K562 (cell line): Measurements from ENCODE around the gene ROMO1. TPM values are rescaled to one million over a fixed set of nuclear protein-coding genes. Genes with fewer than 3 reads are reported as not detected.

Experiments
- ARNT ChIP-seq, 2 experiments: fragments of 450-650 bp; IDR thresholded peaks; 2 replicates each; pipeline ENCODE4 v1.6.1; 2016; ENCODE audit warnings: mild to moderate bottlenecking in 1 of 2
- ATF1 ChIP-seq, 2 experiments: fragments of 450-650 bp in 1 of 2; IDR thresholded peaks; 2 replicates each; pipeline ENCODE4 v1.6.1; 2016; ENCODE audit warnings: missing compliant biosample characterization in 1 of 2, missing genetic modification characterization in 1 of 2
- CBFA2T2 ChIP-seq: fragments of 450-650 bp; conservative IDR thresholded peaks from 2 replicates; pipeline ENCODE4 v1.6.1; 2017; ENCODE audit warnings: mild to moderate bottlenecking
- CTBP1 ChIP-seq: fragments of 450-650 bp; IDR thresholded peaks from 2 replicates; pipeline ENCODE4 v1.6.1; 2016; ENCODE audit warnings: borderline replicate concordance
- DMBX1 ChIP-seq: fragments of 250-450 bp; sonication (Bioruptor Pico); IDR thresholded peaks from 2 replicates; pipeline ENCODE4 v1.8.0; 2022; ENCODE audit warnings: inconsistent platforms, mild to moderate bottlenecking, moderate library complexity, borderline replicate concordance
- FOSL1 ChIP-seq: fragments of 200-800 bp; sonication (Bioruptor generic); conservative IDR thresholded peaks from 2 replicates; pipeline ENCODE4 v1.6.1; 2016; ENCODE audit warnings: missing genetic modification characterization, missing compliant biosample characterization
- GTF2E2 ChIP-seq: fragments of 200-800 bp; sonication (Bioruptor generic); IDR thresholded peaks from 2 replicates; pipeline ENCODE4 v1.6.1; 2016; ENCODE audit warnings: missing genetic modification characterization, missing compliant biosample characterization
- GTF2F1 ChIP-seq: IDR thresholded peaks from 2 replicates; pipeline ENCODE4 v1.6.1; 2011; ENCODE audit warnings: low read depth, low read length, improper control_type of control experiment
- HCFC1 ChIP-seq: IDR thresholded peaks from 2 replicates; pipeline ENCODE4 v1.6.1; 2012; ENCODE audit warnings: low read depth, low read length, improper control_type of control experiment
- HNRNPL ChIP-seq: fragments of 200-400 bp; formaldehyde crosslinking; IDR thresholded peaks from 2 replicates; pipeline ENCODE4 v1.6.1; 2017; ENCODE audit warnings: low read depth, mild to moderate bottlenecking, low read length
- IRF2 ChIP-seq: sonication (generic); formaldehyde crosslinking; IDR thresholded peaks from 2 replicates; pipeline ENCODE4 v1.8.1; 2022; ENCODE audit warnings: mild to moderate bottlenecking, missing genetic modification reagents
- MLX ChIP-seq, 2 experiments: fragments of 450-650 bp in 1 of 2; sonication (generic) in 1 of 2; formaldehyde crosslinking; conservative IDR thresholded peaks; 2 replicates each; pipeline versions ENCODE4 v1.4.0 to v1.8.1; 2020 to 2022; ENCODE audit warnings: mild to moderate bottlenecking in 1 of 2, missing genetic modification reagents in 1 of 2
- NR1H2 ChIP-seq: sonication (generic); formaldehyde crosslinking; IDR thresholded peaks from 2 replicates; pipeline ENCODE4 v1.4.0; 2020; ENCODE audit warnings: mild to moderate bottlenecking, missing genetic modification reagents
- PRDM10 ChIP-seq: fragments of 450-650 bp; IDR thresholded peaks from 2 replicates; pipeline ENCODE4 v1.6.1; 2018; ENCODE audit not compliant: partially characterized antibody
- PRPF4 ChIP-seq: fragments of 200-400 bp; formaldehyde crosslinking; IDR thresholded peaks from one replicate; pipeline ENCODE4 v1.6.1; 2017; ENCODE audit warnings: low read length, low read depth, mild to moderate bottlenecking; ENCODE audit not compliant: insufficient read depth, poor library complexity, severe bottlenecking
- PTRF ChIP-seq: fragments of 450-650 bp; IDR thresholded peaks from 2 replicates; pipeline ENCODE4 v1.6.1; 2016; ENCODE audit warnings: mild to moderate bottlenecking, missing genetic modification characterization, missing compliant biosample characterization
- SNIP1 ChIP-seq: fragments of 450-650 bp; IDR thresholded peaks from 2 replicates; pipeline ENCODE4 v1.7.1; 2017; ENCODE audit warnings: low read depth, mild to moderate bottlenecking
- SREBF1 ChIP-seq: fragments of 150-350 bp; IDR thresholded peaks from 2 replicates; pipeline ENCODE4 v1.6.1; 2014; ENCODE audit warnings: antibody characterized with exemption, low read depth, low read length, borderline replicate concordance
- ZNF274 ChIP-seq: IDR thresholded peaks from 2 replicates; pipeline ENCODE4 v1.6.1; 2011; ENCODE audit warnings: low read depth, mild to moderate bottlenecking, low read length, moderate library complexity, borderline replicate concordance
- ZNF316 ChIP-seq: fragments of 450-650 bp; IDR thresholded peaks from 2 replicates; pipeline ENCODE4 v1.6.1; 2016
- ZNF586 ChIP-seq: fragments of 450-650 bp; formaldehyde crosslinking; conservative IDR thresholded peaks from 2 replicates; pipeline ENCODE4 v1.4.0; 2020; ENCODE audit warnings: mild to moderate bottlenecking, moderate library complexity
- polyA plus RNA-seq, 8 experiments: library from polyadenylated mRNA; depleted of rRNA in 4 of 8; stranded (reverse) in 5 of 8; unstranded in 3 of 8; fragments of >200 nt; fragmentation: Nextera tagmentation in 2 of 8; fragmentation: Illumina TruSeq in 1 of 8; extraction: Ambion mirVana in 2 of 8; extraction: Trizol in 1 of 8; gene quantifications; 2 replicates each; pipeline versions ENCODE4 v1.2.1 to v1.2.3, GENCODE V29; 2011 to 2014; ENCODE audit warnings: inconsistent platforms in 1 of 8, missing spikeins in 1 of 8
- total RNA-seq, 7 experiments: library from RNA; depleted of rRNA in 6 of 7; stranded (reverse); fragments of >200 nt in 6 of 7; fragmentation: Illumina TruSeq in 2 of 7; extraction: Trizol in 2 of 7; gene quantifications; 2 replicates each; pipeline versions ENCODE4 v1.2.1 to v1.2.3, GENCODE V29; 2011 to 2021; ENCODE audit warnings: low replicate concordance in 1 of 7
- TF ChIP-seq, protein P1 (sequence below): fragments of 450-650 bp; IDR thresholded peaks from 2 replicates; pipeline ENCODE4 v1.6.1; 2016; ENCODE audit warnings: antibody characterized with exemption

Gene ROMO1
- total and polyA plus RNA-seq, 9 of the 15 experiments (the other 6 are each of a cell fraction or from before 2014, with no cell fraction given): 31.8 to 741 (median 226) TPM

- peak; percentile 99 for TF ChIP-seq PRDM10
- peak; percentile 52 for TF ChIP-seq HCFC1
- TF ChIP-seq SREBF1: no peak
- TF ChIP-seq ATF1 (CRISPR knock-in tag; IDR thresholded peaks at IDR 0.05): peak; percentile 41; the same call in 1 of the 2 replicates
- TF ChIP-seq ATF1 (tag; IDR thresholded peaks at IDR 0.05): peak; percentile 95
- TF ChIP-seq ARNT (IDR thresholded peaks at IDR 0.05): no peak
- TF ChIP-seq ZNF316: 0 out of 2 replicates have a peak, but pooled peaks have one; percentile 1
- TF ChIP-seq HNRNPL: 0 out of 2 replicates have a peak, but pooled peaks have one; percentile 61
- no peak for TF ChIP-seq SNIP1
- peak; percentile 73 for TF ChIP-seq PRPF4
- no peak; the same call in 1 of the 2 replicates for TF ChIP-seq CTBP1
- TF ChIP-seq, protein P1, sequence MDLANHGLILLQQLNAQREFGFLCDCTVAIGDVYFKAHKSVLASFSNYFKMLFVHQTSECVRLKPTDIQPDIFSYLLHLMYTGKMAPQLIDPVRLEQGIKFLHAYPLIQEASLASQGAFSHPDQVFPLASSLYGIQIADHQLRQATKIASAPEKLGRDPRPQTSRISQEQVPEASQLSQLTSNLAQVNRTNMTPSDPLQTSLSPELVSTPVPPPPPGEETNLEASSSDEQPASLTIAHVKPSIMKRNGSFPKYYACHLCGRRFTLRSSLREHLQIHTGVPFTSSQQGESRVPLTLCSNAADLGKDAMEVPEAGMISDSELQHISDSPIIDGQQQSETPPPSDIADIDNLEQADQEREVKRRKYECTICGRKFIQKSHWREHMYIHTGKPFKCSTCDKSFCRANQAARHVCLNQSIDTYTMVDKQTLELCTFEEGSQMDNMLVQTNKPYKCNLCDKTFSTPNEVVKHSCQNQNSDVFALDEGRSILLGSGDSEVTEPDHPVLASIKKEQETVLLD: peak; percentile 92
- TF ChIP-seq ZNF586 (CRISPR knock-in tag): no peak
- TF ChIP-seq DMBX1 (CRISPR knock-in tag): no peak
- peak; percentile 98 for TF ChIP-seq GTF2E2 (tag)
- 0 out of 2 replicates have a peak, but pooled peaks have one; percentile 16 for TF ChIP-seq CBFA2T2
- TF ChIP-seq PTRF (tag): no peak
- 0 out of 2 replicates have a peak, but pooled peaks have one; percentile 28 for TF ChIP-seq FOSL1 (tag)
- TF ChIP-seq NR1H2: peak; percentile 90
- TF ChIP-seq MLX (CRISPR knock-in tag; conservative IDR thresholded peaks at IDR 0.05): no peak
- TF ChIP-seq GTF2F1: 0 out of 2 replicates have a peak, but pooled peaks have one; percentile 71
- TF ChIP-seq IRF2 (CRISPR knock-in tag): no peak
- TF ChIP-seq ZNF274: no peak
Observed at GRCh38 chr20:35664466-35665206, 34.6 kb upstream of the ROMO1 start, which contains the start of the genes CPNE1 and RBM12 (continued).
